WTC11 (cell line): ENCODE data around the gene IL31.

ENCODE experiments used
- CBFB ChIP-seq: sonication (generic); formaldehyde crosslinking; IDR thresholded peaks from 2 replicates; pipeline ENCODE4 v1.8.1; 2022; ENCODE audit warnings: mild to moderate bottlenecking, low read depth, missing genetic modification reagents
- NR3C1 ChIP-seq: sonication (generic); formaldehyde crosslinking; conservative IDR thresholded peaks from 2 replicates; pipeline ENCODE4 v1.8.1; 2023; ENCODE audit warnings: low read depth, mild to moderate bottlenecking, missing genetic modification reagents
- ZNF232 ChIP-seq: sonication (generic); formaldehyde crosslinking; IDR thresholded peaks from 2 replicates; pipeline ENCODE4 v1.8.0; 2022; ENCODE audit warnings: mild to moderate bottlenecking, missing genetic modification reagents
- TF ChIP-seq, protein P1 (sequence below): fragments of 200-600 bp; IDR thresholded peaks from 2 replicates; pipeline ENCODE4 v1.8.0; 2022; ENCODE audit warnings: antibody characterized with exemption

DNA sequence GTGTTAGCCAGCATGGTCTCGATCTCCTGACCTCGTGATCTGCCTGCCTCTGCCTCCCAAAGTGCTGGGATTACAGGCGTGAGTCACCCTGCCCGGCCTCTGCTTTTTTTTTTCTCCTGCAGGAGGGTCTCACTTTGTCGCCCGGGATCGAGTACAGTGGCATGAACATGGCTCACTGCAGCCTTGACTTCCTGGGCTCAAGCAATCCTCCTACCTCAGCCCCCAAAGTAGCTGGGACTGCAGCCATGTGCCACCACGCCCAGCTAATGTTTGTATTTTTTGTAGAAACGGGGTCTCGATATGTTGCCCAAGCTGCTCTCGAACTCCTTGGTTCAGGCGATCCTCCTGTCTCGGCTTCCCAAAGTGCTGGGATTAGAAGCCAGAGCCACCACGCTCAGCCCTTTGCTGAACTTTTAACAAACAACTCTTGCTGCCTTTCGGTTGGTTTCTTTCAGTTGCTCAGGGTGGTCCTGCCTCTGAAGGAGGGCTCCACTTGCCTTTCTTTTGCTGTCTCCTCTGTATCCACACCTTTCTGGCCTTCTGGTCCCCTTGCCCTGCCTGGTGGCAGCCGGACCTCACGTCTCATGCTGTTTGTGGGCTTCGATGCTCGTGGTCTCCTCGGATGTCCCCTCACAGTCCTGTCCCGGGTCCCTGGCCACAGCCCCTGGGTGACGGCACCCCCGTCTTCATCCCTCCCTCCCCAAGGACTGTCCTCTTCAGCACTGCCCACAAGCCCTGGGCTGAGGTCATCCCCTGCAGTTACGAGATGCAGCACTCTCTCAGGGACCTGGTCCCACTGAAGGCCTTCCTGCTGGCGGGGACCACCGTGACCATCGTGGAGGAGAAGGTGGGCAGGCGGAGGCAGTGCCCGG lies 25.7 kb upstream of the IL31 start:
- no peak for TF ChIP-seq NR3C1
- TF ChIP-seq ZNF232 = no peak
- TF ChIP-seq, protein P1, sequence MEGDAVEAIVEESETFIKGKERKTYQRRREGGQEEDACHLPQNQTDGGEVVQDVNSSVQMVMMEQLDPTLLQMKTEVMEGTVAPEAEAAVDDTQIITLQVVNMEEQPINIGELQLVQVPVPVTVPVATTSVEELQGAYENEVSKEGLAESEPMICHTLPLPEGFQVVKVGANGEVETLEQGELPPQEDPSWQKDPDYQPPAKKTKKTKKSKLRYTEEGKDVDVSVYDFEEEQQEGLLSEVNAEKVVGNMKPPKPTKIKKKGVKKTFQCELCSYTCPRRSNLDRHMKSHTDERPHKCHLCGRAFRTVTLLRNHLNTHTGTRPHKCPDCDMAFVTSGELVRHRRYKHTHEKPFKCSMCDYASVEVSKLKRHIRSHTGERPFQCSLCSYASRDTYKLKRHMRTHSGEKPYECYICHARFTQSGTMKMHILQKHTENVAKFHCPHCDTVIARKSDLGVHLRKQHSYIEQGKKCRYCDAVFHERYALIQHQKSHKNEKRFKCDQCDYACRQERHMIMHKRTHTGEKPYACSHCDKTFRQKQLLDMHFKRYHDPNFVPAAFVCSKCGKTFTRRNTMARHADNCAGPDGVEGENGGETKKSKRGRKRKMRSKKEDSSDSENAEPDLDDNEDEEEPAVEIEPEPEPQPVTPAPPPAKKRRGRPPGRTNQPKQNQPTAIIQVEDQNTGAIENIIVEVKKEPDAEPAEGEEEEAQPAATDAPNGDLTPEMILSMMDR = no peak
- TF ChIP-seq CBFB = no peak
